Measurements from ENCODE around the gene GNAS. TPM values are rescaled to one million over a fixed set of nuclear protein-coding genes. Genes with fewer than 3 reads are reported as not detected.

The GNAS gene
- total RNA-seq, 4 donors from 2014 or later = 521 to 893 (median 652) TPM

GRCh38 chr20:58922036-58922435 is 69.5 kb downstream of the GNAS start:
- WGBS, 2 donors (ENCODE audit: low coverage in 1 of 2) = 87 to 93% methylated on average over 1 of the region's 1 CpG
- H3K27me3 ChIP-seq = no peaks in the 10 kb centered on the region

GRCh38 chr20:58923117-58923712 is 70.7 kb downstream of the GNAS start:
- no peaks in the 10 kb centered on the region for H3K27me3 ChIP-seq
- WGBS, 2 donors (ENCODE audit: low coverage in 1 of 2) = 64 to 67% methylated on average over 8 of the region's 8 CpGs
- no peaks in the 10 kb centered on the region for H3K36me3 ChIP-seq
- H3K4me1 ChIP-seq = no peaks in the 10 kb centered on the region
- H3K4me3 ChIP-seq = no peak overlapping the region
- H3K9me3 ChIP-seq = no peaks in the 10 kb centered on the region
- no peak for TF ChIP-seq EP300 (IDR thresholded peaks at IDR 0.05)
- no peak for TF ChIP-seq POLR2AphosphoS5 (IDR thresholded peaks at IDR 0.05)
- no peak for TF ChIP-seq POLR2A (IDR thresholded peaks at IDR 0.05)
- no peak for TF ChIP-seq CTCF (IDR thresholded peaks at IDR 0.05)
- no peak overlapping the region for H3K27ac ChIP-seq
- no peak for ATAC-seq

More at GRCh38 chr20:58922036-58922435, 69.5 kb downstream of the GNAS start:
- H3K36me3 ChIP-seq = no peaks in the 10 kb centered on the region
- no peak for ATAC-seq
- TF ChIP-seq CTCF (IDR thresholded peaks at IDR 0.05) (no peak), EP300 (IDR thresholded peaks at IDR 0.05) (no peak), POLR2AphosphoS5 (IDR thresholded peaks at IDR 0.05) (no peak), POLR2A (IDR thresholded peaks at IDR 0.05) (no peak)
- H3K4me1 ChIP-seq = no peaks in the 10 kb centered on the region
- H3K9me3 ChIP-seq = no peaks in the 10 kb centered on the region
- no peak overlapping the region for H3K4me3 ChIP-seq
- H3K27ac ChIP-seq = no peak overlapping the region

GRCh38 chr20:58926802-58927489 is 74.4 kb downstream of the GNAS start:
- Histone ChIP-seq H3K27ac (no peak overlapping the region), H3K4me3 (no peak overlapping the region), H3K36me3 (no peaks in the 10 kb centered on the region), H3K9me3 (no peaks in the 10 kb centered on the region), H3K27me3 (no peaks in the 10 kb centered on the region), H3K4me1 (no peaks in the 10 kb centered on the region)
- ATAC-seq = no peak
- WGBS, 2 donors (ENCODE audit: low coverage in 1 of 2) = 94 to 96% methylated on average over 8 to 9 of the region's 10 CpGs
- TF ChIP-seq POLR2A (IDR thresholded peaks at IDR 0.05) (no peak), EP300 (IDR thresholded peaks at IDR 0.05) (no peak), CTCF (IDR thresholded peaks at IDR 0.05) (no peak), POLR2AphosphoS5 (IDR thresholded peaks at IDR 0.05) (no peak)

GRCh38 chr20:58927490-58928061 is 75.1 kb downstream of the GNAS start:
- no peaks in the 10 kb centered on the region for H3K27me3 ChIP-seq
- TF ChIP-seq EP300 (IDR thresholded peaks at IDR 0.05) = no peak
- no peak overlapping the region for H3K27ac ChIP-seq
- no peaks in the 10 kb centered on the region for H3K9me3 ChIP-seq
- no peak for ATAC-seq
- H3K4me3 ChIP-seq = no peak overlapping the region
- H3K4me1 ChIP-seq = no peaks in the 10 kb centered on the region
- no peaks in the 10 kb centered on the region for H3K36me3 ChIP-seq
- 97 to 100% methylated on average over 2 to 3 of the region's 7 CpGs for WGBS, 2 donors (ENCODE audit: low coverage in 1 of 2)

GRCh38 chr20:58930496-58930895 is 78.0 kb downstream of the GNAS start:
- Histone ChIP-seq H3K27me3 (peaks cover 8% of the 10 kb centered on the region), H3K36me3 (no peaks in the 10 kb centered on the region), H3K4me3 (no peak overlapping the region), H3K4me1 (no peaks in the 10 kb centered on the region), H3K9me3 (no peaks in the 10 kb centered on the region), H3K27ac (no peak overlapping the region)
- 70 to 80% methylated on average over 3 of the region's 3 CpGs for WGBS, 2 donors (ENCODE audit: low coverage in 1 of 2)
- ATAC-seq = no peak
- TF ChIP-seq EP300 (IDR thresholded peaks at IDR 0.05) (no peak), POLR2AphosphoS5 (IDR thresholded peaks at IDR 0.05) (no peak), POLR2A (IDR thresholded peaks at IDR 0.05) (no peak), CTCF (IDR thresholded peaks at IDR 0.05) (no peak)

All from gastroesophageal sphincter (tissue), 4 donors.